IMR-90 (cell line): Measurements from ENCODE around the gene CST7. TPM values are rescaled to one million over a fixed set of nuclear protein-coding genes. Genes with fewer than 3 reads are reported as not detected.

Source experiments
- ATAC-seq: fragments of 200-7000 bp; cut with Tn5 transposase; 2 replicates; pipeline ENCODE4 v1.9.1; 2020; ENCODE audit warnings: low read depth, mild to moderate bottlenecking, moderate library complexity
- BruUV-seq: library from RNA; stranded (reverse); fragments of 400-500 nt; replicated peaks from 2 replicates; lab custom pipeline; 2021; lab: Mats Ljungman, UMichigan
- CTCF ChIA-PET: fragments of 300-600 bp; formaldehyde crosslinking; extraction: SDS; loops from one replicate; lab custom pipeline; 2021; ENCODE audit warnings: antibody characterized with exemption; lab: Yijun Ruan, JAX
- POLR2A ChIA-PET: fragments of 300-600 bp; sonication (Branson Sonifier 250); formaldehyde crosslinking; loops from one replicate; lab custom pipeline; 2022; ENCODE audit warnings: antibody characterized with exemption; ENCODE audit not compliant: unreplicated experiment; lab: Charles Lee
- DNase-seq: peaks from one replicate; pipeline ENCODE4 v3.0.0; 2013
- H2AFZ ChIP-seq: replicated peaks from 2 replicates; pipeline ENCODE3; 2013; ENCODE audit warnings: low read length, mild to moderate bottlenecking; ENCODE audit not compliant: poor library complexity
- H2AK5ac ChIP-seq: 2 replicates; pipeline ENCODE4 v1.6.1; 2013; ENCODE audit warnings: low read depth, low read length, inconsistent platforms
- H2AK9ac ChIP-seq: replicated peaks from 2 replicates; pipeline ENCODE3; 2013; ENCODE audit warnings: mild to moderate bottlenecking, low read depth, low read length, moderate library complexity; ENCODE audit not compliant: poor library complexity
- H2BK120ac ChIP-seq: 2 replicates; pipeline ENCODE4 v1.6.1; 2013; ENCODE audit warnings: low read depth, low read length, inconsistent platforms
- H2BK15ac ChIP-seq: 3 replicates; pipeline ENCODE4 v1.6.1; 2013; ENCODE audit warnings: low read depth, low read length, inconsistent platforms
- H2BK20ac ChIP-seq: 2 replicates; pipeline ENCODE4 v1.6.1; 2013; ENCODE audit warnings: low read depth, mild to moderate bottlenecking, inconsistent platforms, low read length, moderate library complexity
- H2BK5ac ChIP-seq: 2 replicates; pipeline ENCODE4 v1.6.1; 2013; ENCODE audit warnings: mild to moderate bottlenecking, low read depth, low read length, inconsistent platforms; ENCODE audit not compliant: poor library complexity, severe bottlenecking
- H3K14ac ChIP-seq: replicated peaks from 2 replicates; pipeline ENCODE4 v1.6.1; 2013; ENCODE audit warnings: low read depth, low read length, inconsistent platforms
- H3K18ac ChIP-seq: 2 replicates; pipeline ENCODE4 v1.6.1; 2013; ENCODE audit warnings: low read depth, low read length, control low read depth
- H3K23ac ChIP-seq: 2 replicates; pipeline ENCODE4 v1.6.1; 2013; ENCODE audit warnings: low read depth, low read length, inconsistent platforms
- H3K27ac ChIP-seq: 2 replicates; pipeline ENCODE4 v1.5.1; 2013; ENCODE audit warnings: mild to moderate bottlenecking, control low read depth, low read length; ENCODE audit not compliant: insufficient read depth
- H3K27me3 ChIP-seq: 2 replicates; pipeline ENCODE4 v1.6.1; 2013; ENCODE audit warnings: low read length; ENCODE audit not compliant: control insufficient read depth, insufficient read depth
- H3K36me3 ChIP-seq: 2 replicates; pipeline ENCODE4 v1.6.1; 2013; ENCODE audit warnings: low read length, mixed read lengths; ENCODE audit not compliant: control insufficient read depth, insufficient read depth
- H3K4ac ChIP-seq: 2 replicates; pipeline ENCODE4 v1.6.1; 2013; ENCODE audit warnings: low read depth, low read length, inconsistent platforms
- H3K4me1 ChIP-seq: 2 replicates; pipeline ENCODE4 v1.6.1; 2013; ENCODE audit warnings: low read length, mixed read lengths; ENCODE audit not compliant: control insufficient read depth, insufficient read depth
- H3K4me2 ChIP-seq: 2 replicates; pipeline ENCODE4 v1.6.1; 2013; ENCODE audit warnings: low read depth, mild to moderate bottlenecking, control low read depth, low read length, moderate library complexity
- H3K4me3 ChIP-seq: 2 replicates; pipeline ENCODE4 v1.5.1; 2013; ENCODE audit warnings: low read depth, mild to moderate bottlenecking, control low read depth, low read length, moderate library complexity; ENCODE audit not compliant: insufficient read depth
- H3K56ac ChIP-seq: 2 replicates; pipeline ENCODE4 v1.6.1; 2013; ENCODE audit warnings: low read length, inconsistent platforms; ENCODE audit not compliant: insufficient read depth; ENCODE audit errors: extremely low read depth
- H3K79me1 ChIP-seq, 2 experiments: 2 replicates each; pipeline ENCODE4 v1.6.1; 2013; ENCODE audit warnings: low read length in 2 of 2, inconsistent platforms in 1 of 2, low read depth in 1 of 2
- H3K9ac ChIP-seq: 2 replicates; pipeline ENCODE4 v1.6.1; 2013; ENCODE audit warnings: low read depth, low read length, control low read depth
- H3K9me1 ChIP-seq: 2 replicates; pipeline ENCODE4 v1.6.1; 2013; ENCODE audit warnings: low read length, inconsistent platforms; ENCODE audit not compliant: insufficient read depth
- H3K9me3 ChIP-seq: 2 replicates; pipeline ENCODE4 v1.6.1; 2013; ENCODE audit warnings: low read length; ENCODE audit not compliant: control insufficient read depth, insufficient read depth
- H4K20me1 ChIP-seq: 2 replicates; pipeline ENCODE4 v1.6.1; 2013; ENCODE audit warnings: low read length, inconsistent platforms; ENCODE audit not compliant: insufficient read depth
- H4K5ac ChIP-seq: 2 replicates; pipeline ENCODE4 v1.6.1; 2013; ENCODE audit warnings: mild to moderate bottlenecking, low read depth, low read length, control low read depth
- H4K8ac ChIP-seq, 2 experiments: 2 replicates each; pipeline ENCODE4 v1.6.1; 2013; ENCODE audit warnings: low read depth in 2 of 2, low read length in 2 of 2, control low read depth in 1 of 2, inconsistent platforms in 1 of 2
- H4K91ac ChIP-seq: 2 replicates; pipeline ENCODE4 v1.6.1; 2013; ENCODE audit warnings: low read depth, low read length, inconsistent platforms; ENCODE audit not compliant: insufficient read depth
- MAZ ChIP-seq: IDR thresholded peaks from 2 replicates; pipeline ENCODE4 v1.6.1; 2012; ENCODE audit warnings: low read depth, mild to moderate bottlenecking, low read length, improper control_type of control experiment, moderate library complexity, borderline replicate concordance
- MXI1 ChIP-seq: IDR thresholded peaks from 2 replicates; pipeline ENCODE4 v1.6.1; 2012; ENCODE audit warnings: low read depth, mild to moderate bottlenecking, low read length, moderate library complexity, borderline replicate concordance
- RFX5 ChIP-seq: IDR thresholded peaks from 2 replicates; pipeline ENCODE4 v1.8.0; 2012; ENCODE audit warnings: low read depth, mild to moderate bottlenecking, low read length, moderate library complexity
- SMC3 ChIP-seq: fragments of 150-350 bp; IDR thresholded peaks from 2 replicates; pipeline ENCODE4 v1.6.1; 2016; ENCODE audit warnings: low read depth, mild to moderate bottlenecking, antibody characterized with exemption, low read length, moderate library complexity
- USF2 ChIP-seq: fragments of 150-350 bp; IDR thresholded peaks from 2 replicates; pipeline ENCODE4 v1.6.1; 2017; ENCODE audit warnings: mild to moderate bottlenecking, antibody characterized with exemption, low read length, low read depth
- WGBS, 2 experiments: methylation state at CpG; one replicate each; pipeline versions ENCODE4 v1.1.5 to v1.1.7; 2013; ENCODE audit warnings: missing lambda C conversion rate in 2 of 2; ENCODE audit not compliant: insufficient read length in 1 of 2; ENCODE audit errors: extremely low coverage in 2 of 2; 5-methylcytosine and 5-hydroxymethylcytosine counted together
- dilution Hi-C: fragments of 300-500 bp; cut with HindIII; formaldehyde crosslinking; loops from one replicate; pipeline ENCODE4 v1.14.3; 2018; ENCODE audit warnings: low sequenced_read_pairs; ENCODE audit not compliant: unreplicated experiment
- in situ Hi-C: fragments of 300-500 bp; cut with MboI; formaldehyde crosslinking; loops from 3 replicates; pipeline ENCODE4 v1.14.3; 2019; ENCODE audit warnings: low sequenced_read_pairs, inconsistent platforms, mixed read lengths
- intact Hi-C: fragments of 100-400 bp; cut with micrococcal nuclease; formaldehyde crosslinking; loops from 2 replicates; pipeline ENCODE4 v1.10.0; 2022
- polyA plus RNA-seq, 3 experiments: library from polyadenylated mRNA; depleted of rRNA; stranded (reverse); fragments of >200 nt; gene quantifications; 2 replicates each; pipeline ENCODE4 v1.2.3, GENCODE V29; 2012; ENCODE audit warnings: low replicate concordance in 1 of 3
- total RNA-seq: library from RNA; depleted of rRNA; stranded (reverse); fragments of >200 nt; gene quantifications from 2 replicates; pipeline ENCODE4 v1.2.3, GENCODE V29; 2012

CST7 gene
- total and polyA plus RNA-seq, 2 of the 4 experiments (the other 2 are of a cell fraction) = not detected

GRCh38 chr20:24970030-24970553 lies 21.0 kb downstream of the CST7 start:
- Histone ChIP-seq H2AK5ac (no peak overlapping the region), H2AK9ac (no peak overlapping the region), H3K23ac (no peak overlapping the region), H4K5ac (no peak overlapping the region), H3K4me3 (no peak overlapping the region), H4K8ac (no peak overlapping the region), H3K27me3 (no peaks in the 10 kb centered on the region), H3K9me3 (no peaks in the 10 kb centered on the region), H3K4me2 (no peak overlapping the region), H3K36me3 (peaks cover 41% of the 10 kb centered on the region), H3K9me1 (no peaks in the 10 kb centered on the region), H4K20me1 (no peaks in the 10 kb centered on the region), H2BK120ac (no peak overlapping the region), H2AFZ (no peak overlapping the region), H3K56ac (no peak overlapping the region), H2BK20ac (no peak overlapping the region), H2BK5ac (no peak overlapping the region), H3K79me1 (peaks cover 0 to 5% of the 10 kb centered on the region in 2 experiments; a peak in 1 of 4 replicates), H3K4ac (no peak overlapping the region), H4K91ac (no peak overlapping the region), H3K9ac (no peak overlapping the region), H3K27ac (no peak overlapping the region), H3K4me1 (no peaks in the 10 kb centered on the region), H3K14ac (no peak overlapping the region), H2BK15ac (no peak overlapping the region), H3K18ac (no peak overlapping the region)
- DNase-seq (no peak), ATAC-seq (no peak)
- dilution Hi-C loops = no loop called here
- in situ Hi-C loops = no loop called here
- CTCF ChIA-PET = no interaction called here
- TF ChIP-seq MXI1 (no peak), USF2 (no peak), SMC3 (no peak), RFX5 (no peak), MAZ (no peak)
- no CpG with 5 or more reads among the region's 5 CpGs for whole genome bisulfite sequencing, 2 experiments
- POLR2A ChIA-PET = no interaction called here
- BruUV-seq = no TSS peak
- intact Hi-C loops = no loop called here
